Middle frontal gyrus (tissue), 1 donor: ENCODE results near the gene SFXN3.

Experiments used
- DNase-seq: peaks from one replicate; pipeline ENCODE4 v3.0.0-alpha.2; 2015; ENCODE audit warnings: low spot score; ENCODE audit errors: extremely low spot score

The SFXN3 gene

DNA sequence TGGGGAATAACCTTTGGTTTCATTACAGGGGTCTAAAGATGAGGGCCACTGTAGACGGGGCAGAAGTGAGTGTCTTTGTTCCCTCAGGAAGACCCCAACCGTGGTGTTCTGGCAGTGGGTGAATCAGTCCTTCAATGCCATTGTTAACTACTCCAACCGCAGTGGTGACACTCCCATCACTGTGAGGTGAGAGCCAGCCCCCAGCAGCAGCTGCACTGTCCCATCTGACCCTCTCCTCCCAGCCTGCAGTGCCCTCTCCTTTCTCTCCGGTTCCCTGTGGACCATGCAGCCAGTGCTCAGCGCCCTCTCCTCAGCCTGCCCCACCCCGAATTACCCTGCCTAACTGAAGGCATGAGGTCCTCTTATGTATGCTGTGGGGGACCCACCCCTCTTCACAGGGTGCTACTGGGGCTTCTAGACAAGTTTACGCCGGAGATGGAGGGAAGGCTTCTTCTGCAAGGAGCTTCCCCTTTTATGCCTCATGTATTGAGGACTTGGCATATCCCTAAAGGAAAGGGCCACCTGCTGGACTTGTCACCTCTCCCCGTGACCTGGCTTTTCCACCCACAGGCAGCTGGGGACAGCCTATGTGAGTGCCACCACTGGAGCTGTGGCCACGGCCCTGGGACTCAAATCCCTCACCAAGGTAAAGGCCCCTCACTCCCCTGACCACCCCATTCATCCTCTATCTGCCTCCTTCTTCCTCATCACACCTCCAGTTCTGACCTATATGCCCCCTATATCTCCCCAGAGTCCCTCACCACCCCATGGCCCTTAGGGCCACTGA is 5.1 kb downstream of the SFXN3 start:
- no peak for DNase-seq

- DNase-seq: no peak
These were observed 5.7 kb downstream of the SFXN3 start for GRCh38 chr10:101036726-101037125.

DNA sequence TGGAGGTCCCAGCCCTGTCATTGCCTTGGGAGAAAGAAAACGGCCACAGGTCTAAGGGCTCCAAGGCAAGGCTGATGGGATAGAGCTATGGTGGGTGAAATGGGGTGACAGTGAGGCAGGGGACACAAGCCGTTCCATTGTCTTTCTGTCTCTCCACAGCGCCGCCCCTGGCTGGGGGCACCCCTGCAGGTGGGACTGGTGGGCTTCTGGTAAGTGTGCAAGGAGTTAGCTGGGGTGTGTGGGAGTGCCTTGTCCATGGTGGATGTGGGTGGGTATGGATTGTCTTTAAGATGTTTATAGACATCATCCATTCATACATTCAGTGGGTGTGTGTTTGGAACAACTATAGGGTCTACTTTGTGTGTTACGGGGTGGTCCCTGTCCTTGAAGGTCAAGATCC is 7.5 kb downstream of the SFXN3 start:
- no peak for DNase-seq

- no peak for DNase-seq
These were observed 9.0 kb downstream of the SFXN3 start for GRCh38 chr10:101040061-101040460.

GRCh38 chr10:101040851-101041250 is 9.8 kb downstream of the SFXN3 start:
- DNase-seq: no peak

GRCh38 chr10:101041252-101041761 is 10.3 kb downstream of the SFXN3 start:
- DNase-seq: peak; percentile 71

- DNase-seq: no peak
These were observed 11.1 kb downstream of the SFXN3 start for GRCh38 chr10:101042118-101042517.

- peak; percentile 66 for DNase-seq
These were observed 11.8 kb downstream of the SFXN3 start for GRCh38 chr10:101042667-101043362.

DNA sequence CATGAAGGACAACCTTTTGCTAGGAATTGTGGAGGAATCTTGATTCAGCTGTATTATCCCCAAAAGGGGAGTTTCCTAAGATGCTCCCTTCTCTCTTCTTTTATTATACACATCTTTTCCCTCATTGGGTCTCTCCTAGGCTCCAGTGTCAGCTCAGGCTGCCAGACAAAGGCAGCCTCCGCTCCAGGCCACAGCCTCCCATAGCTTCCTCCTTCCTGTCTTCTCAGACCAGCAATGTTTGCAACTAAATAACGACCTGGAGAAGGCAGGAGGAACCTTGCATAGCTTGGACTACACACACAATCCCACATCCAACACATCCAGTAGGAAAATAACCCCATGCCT is 12.3 kb downstream of the SFXN3 start:
- no peak for DNase-seq

DNA sequence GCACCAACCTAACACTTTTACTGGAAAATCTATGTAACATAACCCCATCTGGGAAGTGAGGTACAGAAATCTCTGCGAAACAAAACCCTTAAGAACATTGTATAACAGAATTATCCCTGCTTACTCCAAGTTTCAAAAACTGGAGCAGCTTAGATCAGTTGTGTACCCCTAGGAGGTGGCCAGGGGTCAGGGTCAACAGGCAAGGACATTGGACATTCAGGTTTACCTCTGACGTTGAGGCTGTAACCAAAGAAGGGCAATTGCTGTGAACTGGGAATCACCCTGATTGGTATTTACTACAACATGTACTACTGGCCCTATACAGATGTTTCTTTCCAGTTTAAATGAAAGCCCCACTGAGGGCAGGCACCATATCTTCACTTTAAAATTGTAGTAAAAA is 13.1 kb downstream of the SFXN3 start:
- no peak for DNase-seq

GRCh38 chr10:101046332-101047238 is 15.6 kb downstream of the SFXN3 start:
- no peak for DNase-seq

- DNase-seq: no peak
These were observed 16.2 kb downstream of the SFXN3 start for GRCh38 chr10:101047268-101047667.

GRCh38 chr10:101047961-101048892 is 17.2 kb downstream of the SFXN3 start:
- no peak for DNase-seq

DNA sequence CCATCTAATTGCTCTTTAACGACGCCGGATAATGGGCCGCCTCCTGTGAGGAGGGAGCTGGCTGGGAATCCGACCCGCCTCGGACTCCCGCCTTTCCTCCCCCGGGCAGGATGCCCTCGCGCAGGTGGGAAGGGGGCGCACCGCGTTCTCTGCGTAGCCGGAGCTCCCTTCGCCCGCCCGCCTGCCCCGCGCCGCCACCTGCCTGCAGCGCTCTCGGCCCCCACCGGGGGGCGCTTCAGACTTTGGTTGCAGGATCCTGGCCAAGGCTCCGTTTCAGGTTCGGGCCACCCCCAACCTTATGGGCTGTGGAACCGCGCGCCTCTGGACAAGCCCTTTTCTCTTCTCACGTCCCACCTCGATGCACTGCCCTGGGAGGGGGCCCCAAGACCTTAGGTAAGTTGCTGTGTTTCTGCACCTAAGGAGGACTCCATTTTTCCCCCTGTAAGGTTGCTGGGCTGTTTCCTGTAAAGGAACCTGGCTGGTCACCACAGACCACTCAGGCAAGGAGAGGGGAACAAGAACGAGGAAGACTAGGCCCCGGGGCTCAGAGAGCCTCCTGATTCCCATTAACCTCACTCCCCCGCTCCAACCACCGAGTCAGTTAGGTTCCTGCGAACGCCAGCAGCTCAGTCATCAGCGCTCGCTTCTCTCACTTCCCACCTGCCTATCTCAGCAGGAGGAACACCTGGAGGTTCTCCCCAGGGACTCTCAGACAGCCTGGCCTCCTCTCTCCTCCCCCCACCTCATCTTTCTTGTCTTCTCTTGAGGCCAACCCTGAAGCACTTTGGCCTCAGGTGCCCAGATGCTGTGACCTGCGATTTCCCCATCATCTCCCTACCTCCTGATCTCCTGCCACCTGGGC is 19.4 kb downstream of the SFXN3 start:
- DNase-seq: no peak

GRCh38 chr10:101052285-101052684 is 21.3 kb downstream of the SFXN3 start:
- no peak for DNase-seq

DNA sequence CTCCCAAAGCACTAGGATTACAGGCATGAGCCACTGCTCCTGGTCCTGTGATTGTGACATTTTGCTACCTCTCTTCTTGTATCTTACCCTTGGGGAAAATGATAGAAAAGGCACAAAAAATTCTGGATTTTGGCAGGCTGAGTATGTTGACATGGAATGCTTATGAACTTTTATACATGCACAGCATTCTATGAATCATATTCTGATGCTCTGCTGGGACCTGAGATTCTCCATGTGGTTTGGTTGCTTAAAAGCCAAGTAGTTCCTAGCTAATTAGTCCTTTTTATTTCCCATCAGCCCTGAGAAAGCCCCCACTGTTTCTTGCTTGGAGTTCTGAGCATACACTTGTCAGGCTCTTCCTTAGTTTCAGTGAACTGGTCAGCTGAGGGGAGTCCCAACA is 22.5 kb downstream of the SFXN3 start:
- DNase-seq: no peak

DNA sequence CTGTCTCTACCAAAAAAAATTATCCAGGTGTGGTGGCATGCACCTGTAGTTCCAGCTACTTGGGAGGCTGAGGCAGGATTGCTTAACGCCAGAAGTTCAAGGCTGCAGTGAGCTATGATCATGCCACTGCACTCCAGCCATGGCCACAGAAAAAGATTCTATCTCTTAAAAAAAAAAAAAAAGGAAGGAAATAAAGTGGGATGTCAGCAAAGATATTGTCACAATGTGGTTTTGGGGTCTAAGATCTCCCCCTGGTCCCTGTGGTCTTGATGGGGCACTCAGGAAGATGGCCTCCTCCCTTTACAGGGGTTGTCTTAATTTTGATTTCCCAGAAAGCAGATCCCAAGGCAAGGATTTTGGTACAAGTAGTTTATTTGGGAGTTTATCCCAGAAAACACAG is 23.3 kb downstream of the SFXN3 start:
- no peak for DNase-seq

GRCh38 chr10:101054876-101055275 is 23.8 kb downstream of the SFXN3 start:
- no peak for DNase-seq

DNA sequence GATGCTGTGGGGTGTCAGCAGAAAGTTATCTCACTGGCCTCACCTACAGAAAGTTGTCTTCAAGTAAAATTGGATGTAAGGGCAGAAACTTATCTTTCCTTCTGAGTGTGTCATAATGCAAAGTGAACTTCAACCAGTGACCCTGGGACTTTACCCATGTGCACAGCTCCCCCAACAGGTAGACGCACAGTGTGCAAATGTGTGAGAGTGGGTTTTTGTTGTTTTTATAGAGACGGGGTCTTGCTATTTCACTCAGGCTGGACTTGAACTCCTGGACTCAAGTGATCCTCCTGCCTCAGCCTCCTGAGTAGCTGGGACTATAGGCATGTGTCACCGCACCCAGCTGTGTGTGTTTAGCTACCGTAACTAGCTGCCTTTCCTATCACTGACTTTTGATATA is 24.4 kb downstream of the SFXN3 start:
- no peak for DNase-seq
